HFF-Myc (cell line): ENCODE data around the gene MEGF10.

Experiments
- DNase-seq: peaks from one replicate; pipeline ENCODE4 v3.0.0-alpha.2; 2011; ENCODE audit warnings: low read depth; ENCODE audit errors: extremely low read depth
- H3K4me3 ChIP-seq: replicated peaks from 2 replicates; pipeline ENCODE4 v1.5.1; 2011; ENCODE audit warnings: low read depth, mild to moderate bottlenecking, control low read depth, low read length
- TF ChIP-seq, protein P1 (sequence below): IDR thresholded peaks from 2 replicates; pipeline ENCODE4 v1.5.1; 2012; ENCODE audit warnings: mild to moderate bottlenecking, low read depth, low read length, control low read depth; ENCODE audit errors: missing control alignments

The MEGF10 gene

GRCh38 chr5:127429928-127430327 is 139.3 kb downstream of the MEGF10 start:
- DNase-seq: no peak
- H3K4me3 ChIP-seq: no peak overlapping the region
- TF ChIP-seq, protein P1, sequence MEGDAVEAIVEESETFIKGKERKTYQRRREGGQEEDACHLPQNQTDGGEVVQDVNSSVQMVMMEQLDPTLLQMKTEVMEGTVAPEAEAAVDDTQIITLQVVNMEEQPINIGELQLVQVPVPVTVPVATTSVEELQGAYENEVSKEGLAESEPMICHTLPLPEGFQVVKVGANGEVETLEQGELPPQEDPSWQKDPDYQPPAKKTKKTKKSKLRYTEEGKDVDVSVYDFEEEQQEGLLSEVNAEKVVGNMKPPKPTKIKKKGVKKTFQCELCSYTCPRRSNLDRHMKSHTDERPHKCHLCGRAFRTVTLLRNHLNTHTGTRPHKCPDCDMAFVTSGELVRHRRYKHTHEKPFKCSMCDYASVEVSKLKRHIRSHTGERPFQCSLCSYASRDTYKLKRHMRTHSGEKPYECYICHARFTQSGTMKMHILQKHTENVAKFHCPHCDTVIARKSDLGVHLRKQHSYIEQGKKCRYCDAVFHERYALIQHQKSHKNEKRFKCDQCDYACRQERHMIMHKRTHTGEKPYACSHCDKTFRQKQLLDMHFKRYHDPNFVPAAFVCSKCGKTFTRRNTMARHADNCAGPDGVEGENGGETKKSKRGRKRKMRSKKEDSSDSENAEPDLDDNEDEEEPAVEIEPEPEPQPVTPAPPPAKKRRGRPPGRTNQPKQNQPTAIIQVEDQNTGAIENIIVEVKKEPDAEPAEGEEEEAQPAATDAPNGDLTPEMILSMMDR: no peak

GRCh38 chr5:127430627-127431026 is 140.0 kb downstream of the MEGF10 start:
- no peak overlapping the region for H3K4me3 ChIP-seq
- DNase-seq: no peak
- TF ChIP-seq, protein P1: no peak

DNA sequence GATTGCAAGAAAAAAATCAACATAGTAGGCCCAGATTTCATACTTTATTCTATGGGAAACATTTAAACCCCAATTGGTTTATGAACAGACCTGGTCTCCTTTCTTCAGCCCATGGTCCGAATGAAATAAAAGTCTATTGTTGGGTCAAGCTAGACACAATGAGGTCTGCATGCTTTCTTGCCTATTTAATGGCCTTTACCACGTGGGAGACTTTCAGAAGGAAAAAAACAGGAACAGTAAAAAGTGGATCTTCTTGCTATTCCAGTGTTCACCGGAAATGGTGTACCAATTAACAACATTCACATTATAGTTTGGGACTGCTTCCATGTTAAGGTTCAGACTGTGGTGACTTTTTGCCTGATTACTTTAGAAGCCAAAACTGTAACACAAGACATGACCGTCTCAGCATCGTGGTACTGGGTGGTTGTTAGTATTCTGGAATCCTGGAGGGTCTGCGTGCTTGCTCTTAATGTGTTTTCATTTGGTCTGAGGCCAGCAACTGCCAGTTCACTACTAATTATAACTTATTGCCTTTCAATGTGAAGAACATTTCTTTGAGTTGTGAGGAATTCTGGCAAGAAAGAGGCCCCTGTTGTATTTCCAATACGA is 141.5 kb downstream of the MEGF10 start:
- no peak overlapping the region for H3K4me3 ChIP-seq
- TF ChIP-seq, protein P1: no peak
- DNase-seq: no peak

- no peak for DNase-seq
- H3K4me3 ChIP-seq: no peak overlapping the region
- TF ChIP-seq, protein P1: no peak
Observed at GRCh38 chr5:127433526-127433925, 142.9 kb downstream of the MEGF10 start.

DNA sequence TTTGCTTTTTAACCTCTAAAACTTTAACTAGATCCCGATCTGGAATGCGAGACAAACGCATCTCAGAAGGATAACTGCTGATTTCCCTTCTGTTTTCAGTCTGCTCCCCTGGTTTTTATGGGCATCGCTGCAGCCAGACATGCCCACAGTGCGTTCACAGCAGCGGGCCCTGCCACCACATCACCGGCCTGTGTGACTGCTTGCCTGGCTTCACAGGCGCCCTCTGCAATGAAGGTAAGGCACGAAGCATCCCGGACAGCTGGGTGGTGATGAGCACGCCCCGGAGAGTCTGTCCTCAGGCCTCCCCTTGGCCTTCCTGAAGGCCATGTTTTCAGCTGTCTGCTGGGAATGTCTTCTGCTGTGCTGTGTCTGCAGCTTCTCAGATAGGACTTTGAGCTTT is 144.0 kb downstream of the MEGF10 start:
- DNase-seq: no peak
- H3K4me3 ChIP-seq: no peak overlapping the region
- TF ChIP-seq, protein P1: no peak

DNA sequence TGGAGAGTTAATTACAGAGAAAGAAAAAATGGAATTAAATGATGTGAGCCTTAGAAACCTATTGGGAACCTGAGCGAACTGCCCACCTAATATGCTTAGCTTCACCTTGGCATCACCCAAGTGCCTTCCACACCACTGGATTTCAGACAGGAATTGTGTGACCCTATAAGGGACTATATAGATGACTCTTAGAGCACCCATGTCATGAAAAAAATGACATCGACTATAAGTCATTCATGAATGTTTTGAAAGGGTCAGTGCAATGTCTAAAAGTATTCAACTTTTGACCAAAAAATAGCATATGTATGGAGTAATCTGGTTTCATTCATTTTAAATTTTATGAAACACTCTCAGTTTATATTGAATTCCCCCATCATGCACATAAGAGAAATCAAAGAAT is 145.2 kb downstream of the MEGF10 start:
- no peak for DNase-seq
- TF ChIP-seq, protein P1: no peak
- H3K4me3 ChIP-seq: no peak overlapping the region

GRCh38 chr5:127439644-127440043 is 149.0 kb downstream of the MEGF10 start:
- TF ChIP-seq, protein P1: no peak
- no peak for DNase-seq
- H3K4me3 ChIP-seq: no peak overlapping the region
